OCI-LY7 (cell line): ENCODE results near the gene LAMA3. TPM values are rescaled to one million over a fixed set of nuclear protein-coding genes. Genes with fewer than 3 reads are reported as not detected.

ENCODE experiments used
- BruUV-seq: library from RNA; stranded (reverse); fragments of 400-500 nt; replicated peaks from 2 replicates; lab custom pipeline; 2021; lab: Mats Ljungman, UMichigan
- CTCF ChIA-PET: fragments of 300-600 bp; sonication (Branson Sonifier 250); formaldehyde crosslinking; loops from one replicate; lab custom pipeline; 2022; ENCODE audit warnings: antibody characterized with exemption; ENCODE audit not compliant: unreplicated experiment; lab: Charles Lee
- POLR2A ChIA-PET: fragments of 300-600 bp; sonication (Branson Sonifier 250); formaldehyde crosslinking; loops from one replicate; lab custom pipeline; 2022; ENCODE audit warnings: antibody characterized with exemption; lab: Charles Lee
- DNase-seq: peaks from one replicate; pipeline ENCODE4 v3.0.0-alpha.2; 2015; ENCODE audit warnings: low spot score
- H2AFZ ChIP-seq: fragments of 200-600 bp; sonication (generic), shearing (Covaris generic); 2 replicates; pipeline ENCODE4 v1.6.1; 2014; ENCODE audit warnings: mild to moderate bottlenecking, antibody characterized with exemption, low read length, moderate library complexity
- H3K27ac ChIP-seq: fragments of 200-600 bp; sonication (generic); 2 replicates; pipeline ENCODE4 v1.5.1; 2014; ENCODE audit warnings: mixed run types, low read depth, mild to moderate bottlenecking, moderate library complexity, low read length, inconsistent platforms; ENCODE audit not compliant: poor library complexity, severe bottlenecking
- H3K36me3 ChIP-seq: fragments of 200-600 bp; sonication (generic); 2 replicates; pipeline ENCODE4 v1.6.1; 2014; ENCODE audit warnings: mild to moderate bottlenecking, antibody characterized with exemption, low read length, moderate library complexity, mixed read lengths; ENCODE audit not compliant: insufficient read depth
- H3K4me1 ChIP-seq: fragments of 200-600 bp; sonication (generic); 2 replicates; pipeline ENCODE4 v1.5.1; 2014; ENCODE audit warnings: mild to moderate bottlenecking, low read length; ENCODE audit not compliant: insufficient read depth, poor library complexity, severe bottlenecking
- H3K4me2 ChIP-seq: fragments of 200-600 bp; sonication (generic); 2 replicates; pipeline ENCODE4 v1.6.1; 2014; ENCODE audit warnings: mild to moderate bottlenecking, low read length
- H3K4me3 ChIP-seq: fragments of 200-600 bp; sonication (generic); 2 replicates; pipeline ENCODE4 v1.5.1; 2014; ENCODE audit warnings: mild to moderate bottlenecking, low read depth, low read length; ENCODE audit not compliant: poor library complexity, severe bottlenecking
- H3K79me2 ChIP-seq: fragments of 200-600 bp; sonication (generic); 2 replicates; pipeline ENCODE4 v1.6.1; 2016; ENCODE audit warnings: low read depth, mild to moderate bottlenecking, low read length, moderate library complexity, mixed read lengths; ENCODE audit not compliant: insufficient read depth
- H3K9me2 ChIP-seq: fragments of 200-600 bp; sonication (generic); 2 replicates; pipeline ENCODE4 v1.6.1; 2016; ENCODE audit warnings: mild to moderate bottlenecking, low read length, mixed read lengths; ENCODE audit not compliant: insufficient read depth
- H3K9me3 ChIP-seq: fragments of 200-600 bp; sonication (generic); 2 replicates; pipeline ENCODE4 v1.6.1; 2014; ENCODE audit warnings: mild to moderate bottlenecking, mixed run types, low read length, mixed read lengths
- H4K20me1 ChIP-seq: fragments of 200-600 bp; sonication (generic); 2 replicates; pipeline ENCODE4 v1.6.1; 2014; ENCODE audit warnings: mild to moderate bottlenecking, antibody characterized with exemption, low read length, moderate library complexity, mixed read lengths; ENCODE audit not compliant: insufficient read depth
- CTCF ChIP-seq: fragments of 200-600 bp; sonication (generic); conservative IDR thresholded peaks from 2 replicates; pipeline ENCODE4 v1.5.1; 2014; ENCODE audit warnings: mild to moderate bottlenecking, antibody characterized with exemption, low read length, moderate library complexity, mixed read lengths
- EZH2phosphoT487 ChIP-seq: fragments of 200-600 bp; sonication (generic); IDR thresholded peaks from 2 replicates; pipeline ENCODE4 v1.6.1; 2018; ENCODE audit warnings: low read depth, borderline replicate concordance, mild to moderate bottlenecking, mixed run types, antibody characterized with exemption, low read length, moderate library complexity, mixed read lengths
- intact Hi-C: fragments of 100-400 bp; cut with micrococcal nuclease; formaldehyde crosslinking; loops from one replicate; pipeline ENCODE4 v1.10.0; 2022; ENCODE audit not compliant: unreplicated experiment
- total RNA-seq, 2 experiments: library from RNA; depleted of rRNA in 1 of 2; stranded (reverse); fragments of >200 nt in 1 of 2; shearing (Covaris generic) in 1 of 2; gene quantifications; 2 replicates each; pipeline ENCODE4 v1.2.3, GENCODE V29; 2014 to 2022

LAMA3 gene
- total RNA-seq, 2 experiments from 2014 or later: 0.16 to 1.6 TPM

- no peak overlapping the region for H3K4me3 ChIP-seq
- H3K4me2 ChIP-seq: no peak overlapping the region
- DNase-seq: no peak
- H3K27ac ChIP-seq: no peak overlapping the region
- H3K9me2 ChIP-seq: no peaks in the 10 kb centered on the region
- H3K9me3 ChIP-seq: no peaks in the 10 kb centered on the region
- intact Hi-C loops: no loop called here
- no peaks in the 10 kb centered on the region for H3K79me2 ChIP-seq
- no peaks in the 10 kb centered on the region for H3K36me3 ChIP-seq
- BruUV-seq: no TSS peak
- POLR2A ChIA-PET: no interaction called here
- H2AFZ ChIP-seq: 0 out of 2 replicates have a peak overlapping the region, but pooled peaks have one; percentile 2
- H4K20me1 ChIP-seq: no peaks in the 10 kb centered on the region
- CTCF ChIA-PET: no interaction called here
- TF ChIP-seq EZH2phosphoT487 (no peak), CTCF (no peak)
- peaks cover 20% of the 10 kb centered on the region for H3K4me1 ChIP-seq
These were observed 187.0 kb downstream of the LAMA3 start for GRCh38 chr18:23875966-23876895.

GRCh38 chr18:23876921-23877320 lies 187.7 kb downstream of the LAMA3 start:
- intact Hi-C loops: no loop called here
- H3K36me3 ChIP-seq: no peaks in the 10 kb centered on the region
- ChIA-PET POLR2A (interaction anchor here (1.3 kb wide), 1 partner anchor 10 kb away, joined by 3 read pairs; no protein-coding TSS in a partner anchor), CTCF (no interaction called here)
- no peak overlapping the region for H3K27ac ChIP-seq
- no peaks in the 10 kb centered on the region for H4K20me1 ChIP-seq
- TF ChIP-seq CTCF (no peak), EZH2phosphoT487 (no peak)
- no peak overlapping the region for H2AFZ ChIP-seq
- no TSS peak for BruUV-seq
- no peaks in the 10 kb centered on the region for H3K9me2 ChIP-seq
- no peaks in the 10 kb centered on the region for H3K9me3 ChIP-seq
- no peak overlapping the region for H3K4me2 ChIP-seq
- H3K79me2 ChIP-seq: no peaks in the 10 kb centered on the region
- no peak for DNase-seq
- H3K4me1 ChIP-seq: peaks cover 13% of the 10 kb centered on the region
- no peak overlapping the region for H3K4me3 ChIP-seq

- CTCF ChIA-PET: no interaction called here
- POLR2A ChIA-PET: interaction anchor here (1.1 to 1.3 kb wide), 2 partner anchors 10 to 14 kb away, joined by 3 to 5 read pairs; no protein-coding TSS in a partner anchor
These were observed 188.1 kb downstream of the LAMA3 start for GRCh38 chr18:23877371-23877770.

More at GRCh38 chr18:23877371-23877770, 188.1 kb downstream of the LAMA3 start:
- H2AFZ ChIP-seq: no peak overlapping the region
- no peaks in the 10 kb centered on the region for H3K79me2 ChIP-seq
- no peak overlapping the region for H3K4me2 ChIP-seq
- no peaks in the 10 kb centered on the region for H3K36me3 ChIP-seq
- H3K4me3 ChIP-seq: no peak overlapping the region
- no peaks in the 10 kb centered on the region for H3K9me2 ChIP-seq
- no peak overlapping the region for H3K27ac ChIP-seq
- H3K4me1 ChIP-seq: peaks cover 9% of the 10 kb centered on the region
- no peaks in the 10 kb centered on the region for H3K9me3 ChIP-seq
- no peaks in the 10 kb centered on the region for H4K20me1 ChIP-seq
- TF ChIP-seq CTCF (no peak), EZH2phosphoT487 (no peak)
- intact Hi-C loops: no loop called here
- BruUV-seq: no TSS peak
- DNase-seq: no peak
